UCSD-AML1 (cell line): ENCODE data around the gene CDHR4.
A peak's percentile ranks its signal among the peaks of the same experiment; 100 is the strongest.
"Not testable (repeated sequence)": the region's sequence is repeated elsewhere in the genome, so short reads cannot be mapped to it uniquely, and the experiment has no call there.

Experiments used
- DNase-seq: peaks from one replicate; lab custom pipeline; 2025; ENCODE audit not compliant: unreplicated experiment; lab: John Stamatoyannopoulos, UW

CDHR4 gene, protein sequence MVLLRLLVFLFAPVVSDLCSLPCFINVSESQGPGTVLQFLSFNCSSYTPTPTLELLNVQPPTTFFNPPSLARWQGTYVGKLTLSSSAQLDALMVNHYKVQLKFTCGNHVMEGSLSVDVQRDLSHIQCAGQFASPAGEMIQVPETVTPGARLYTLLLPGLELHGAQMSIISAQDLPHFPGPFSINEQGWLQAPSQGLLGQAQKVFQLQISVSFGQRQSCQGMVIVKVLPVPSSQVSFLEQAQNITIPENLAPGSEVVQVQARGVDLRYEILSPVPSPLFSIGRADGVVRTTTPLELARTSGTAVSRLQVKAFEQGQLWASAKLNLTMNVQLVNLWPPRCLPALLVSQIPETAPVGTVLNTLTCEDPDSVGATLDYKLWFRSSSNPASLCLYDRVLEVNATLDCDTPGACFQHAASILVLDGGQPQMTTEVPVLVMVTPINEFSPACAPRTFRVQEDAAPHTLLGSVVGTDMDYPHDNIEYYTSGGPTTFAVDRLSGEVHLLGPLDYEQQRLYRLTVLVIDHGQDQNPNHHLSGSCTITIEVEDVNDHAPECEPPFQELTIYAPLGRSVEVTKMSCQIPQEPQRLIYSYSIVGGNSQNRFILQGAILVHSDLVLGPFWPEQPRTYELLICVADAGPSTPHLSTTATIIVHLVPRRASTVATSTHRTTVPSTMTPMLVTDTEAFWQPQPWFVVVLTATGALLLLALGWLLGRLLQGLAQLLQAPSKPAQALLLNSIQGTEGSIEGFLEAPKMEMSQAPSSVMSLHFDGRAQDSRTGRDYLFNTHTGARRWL

DNA sequence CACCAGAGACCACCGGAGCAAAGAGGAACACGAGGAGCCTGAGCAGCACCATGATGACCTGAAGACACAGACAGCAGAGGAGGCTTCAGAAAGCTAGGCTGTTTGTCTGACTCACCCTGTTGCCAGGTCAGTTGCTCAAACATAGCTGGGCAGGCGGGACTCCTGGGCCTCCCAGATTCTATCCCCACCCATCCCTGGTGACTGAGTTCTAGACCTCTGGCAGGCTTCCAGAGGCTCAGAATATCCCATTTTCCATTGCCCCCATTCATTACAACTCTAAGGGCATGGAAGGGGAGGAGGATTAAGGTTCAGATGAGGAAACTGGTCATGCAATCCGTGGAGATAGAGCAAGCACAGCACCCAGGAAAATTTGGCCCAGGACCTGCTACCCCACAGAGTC lies at the start of gene CDHR4:
TSS of gene CDHR4 (minus strand) at position 113 of the 400 bp plus-strand sequence. CDS start at position 52, 61 bp downstream.
- DNase-seq = no peak

DNA sequence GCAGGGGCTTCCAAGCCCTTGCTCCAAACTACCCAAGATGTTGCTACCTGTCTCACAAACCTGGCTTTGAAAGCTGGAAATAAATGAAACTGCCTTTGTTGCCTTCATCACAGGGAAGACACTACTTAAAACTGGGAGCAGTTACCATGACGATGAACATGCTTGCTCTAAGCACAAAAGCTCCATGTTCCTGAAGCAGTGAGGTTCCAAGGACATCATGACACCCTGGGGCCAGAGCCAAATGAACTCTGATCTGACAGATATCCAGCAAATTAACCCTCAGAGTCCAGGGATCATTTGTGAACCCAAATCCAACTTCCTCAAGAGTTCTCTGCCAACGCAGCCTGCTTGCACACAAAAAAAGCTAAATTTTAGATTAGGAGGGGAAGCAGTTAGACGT lies 46.0 kb upstream of the CDHR4 start:
- DNase-seq = no peak

DNA sequence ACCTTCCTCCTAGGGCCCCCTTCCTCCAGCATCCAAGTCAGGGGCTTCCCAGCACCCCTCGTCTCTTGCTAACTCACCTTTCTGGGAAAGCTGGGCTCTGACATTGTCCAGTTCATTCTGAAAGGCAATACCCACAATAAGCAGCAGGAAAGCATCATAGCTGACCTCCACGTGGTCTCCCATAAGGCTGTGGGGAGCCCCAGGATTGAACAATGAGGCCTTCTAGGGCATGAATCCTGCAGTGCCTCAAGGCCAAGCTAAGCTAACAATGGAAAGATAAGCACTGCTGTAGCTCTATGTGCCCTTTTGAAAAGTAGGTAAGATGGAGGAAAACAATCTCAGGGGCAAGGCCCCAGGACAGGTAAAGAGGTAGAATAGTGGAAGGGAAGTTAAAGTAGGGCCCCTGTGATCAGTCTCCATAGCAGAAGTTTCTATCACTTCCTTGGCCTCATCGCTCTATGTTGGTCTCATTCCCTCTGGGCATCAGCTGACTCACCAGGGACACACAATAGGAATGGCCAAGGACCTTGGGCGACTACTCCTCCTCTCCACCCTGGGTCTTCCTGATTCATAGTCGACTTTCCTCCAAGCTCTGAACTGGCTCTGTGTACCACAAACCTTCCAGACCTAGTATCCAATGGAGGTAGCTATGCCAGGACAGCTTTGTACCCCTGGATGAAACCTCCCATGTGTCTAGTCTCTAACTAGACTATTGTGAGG lies 45.0 kb upstream of the CDHR4 start:
- no peak for DNase-seq

DNA sequence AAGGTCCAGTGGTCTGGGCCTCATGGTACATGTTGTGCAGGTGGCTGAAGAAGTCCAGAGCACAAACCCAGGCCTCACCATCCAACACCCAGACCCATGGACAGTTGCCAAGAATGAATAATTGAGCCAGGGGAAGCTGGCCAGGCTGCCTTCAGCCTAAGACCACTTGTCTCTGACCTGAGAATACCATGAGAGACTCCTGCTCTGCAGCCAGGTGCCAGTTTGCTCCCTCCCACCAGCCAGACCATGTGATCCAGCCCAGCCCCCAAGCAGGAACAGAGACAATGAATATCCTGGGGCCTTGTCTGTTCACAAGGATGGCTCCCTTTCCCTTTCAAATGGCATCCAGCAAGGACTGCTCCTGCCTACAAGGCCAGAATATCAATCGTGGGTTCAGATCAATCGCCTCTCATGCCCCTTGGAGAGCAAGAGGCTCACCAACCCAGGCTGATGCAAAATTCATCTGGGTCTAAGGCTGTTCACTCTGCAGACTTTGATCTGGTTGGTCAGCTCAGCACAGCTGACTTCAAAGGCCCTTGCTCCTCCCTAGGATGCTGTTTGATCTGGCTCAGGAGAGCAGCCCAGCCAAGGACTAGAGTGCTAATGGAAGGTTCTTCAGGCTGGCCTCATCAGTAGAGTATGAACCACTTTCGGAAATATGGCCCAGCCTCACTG lies 43.3 kb upstream of the CDHR4 start:
- DNase-seq = no peak

DNA sequence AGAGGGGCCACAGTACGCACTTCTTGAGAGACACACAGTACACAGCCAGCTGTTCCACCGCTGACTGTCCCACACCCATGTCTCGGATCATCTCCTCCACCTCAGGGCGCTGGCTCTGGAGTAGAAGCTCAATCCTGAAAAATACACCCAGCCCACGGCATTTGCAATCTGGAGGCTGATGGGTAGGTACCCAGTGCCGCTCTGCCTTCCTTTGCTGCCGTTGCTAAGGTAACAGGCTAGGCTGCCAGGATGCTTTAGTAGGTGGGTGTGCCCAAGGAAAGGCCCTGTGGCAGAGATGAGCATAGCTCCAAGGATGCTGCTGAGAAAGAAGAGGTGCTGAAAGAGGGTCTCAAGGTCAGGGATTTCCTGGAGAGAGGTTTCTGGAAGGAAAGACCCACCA lies 42.1 kb upstream of the CDHR4 start:
- DNase-seq = no peak

DNA sequence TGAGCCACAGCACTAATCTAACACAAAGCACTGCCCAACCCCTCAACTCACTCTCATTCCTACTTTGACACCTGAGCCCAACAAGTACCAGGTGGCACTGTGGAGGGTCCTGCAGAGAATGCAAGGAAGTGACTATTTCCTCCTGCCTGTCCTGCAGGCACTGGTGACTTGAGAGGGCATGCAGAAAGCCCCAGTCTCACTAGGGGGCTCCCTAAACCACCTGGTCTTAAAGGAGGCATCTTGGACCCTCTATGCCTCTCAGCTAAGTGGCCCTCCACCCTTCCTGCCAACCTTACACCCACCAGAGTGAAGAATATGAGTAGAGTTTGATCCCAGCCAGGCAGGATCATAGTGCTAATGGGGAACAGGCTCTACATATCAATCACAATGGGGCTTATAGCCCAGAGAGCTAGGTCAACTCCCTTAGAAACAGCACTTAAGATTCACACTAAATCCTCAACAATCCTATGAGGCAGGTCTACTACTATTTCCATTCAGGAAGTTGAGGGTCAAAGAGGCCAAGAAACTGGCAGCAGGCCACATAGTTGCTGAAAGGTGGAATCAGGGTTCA lies 41.5 kb upstream of the CDHR4 start:
- DNase-seq = peak; percentile 55

DNA sequence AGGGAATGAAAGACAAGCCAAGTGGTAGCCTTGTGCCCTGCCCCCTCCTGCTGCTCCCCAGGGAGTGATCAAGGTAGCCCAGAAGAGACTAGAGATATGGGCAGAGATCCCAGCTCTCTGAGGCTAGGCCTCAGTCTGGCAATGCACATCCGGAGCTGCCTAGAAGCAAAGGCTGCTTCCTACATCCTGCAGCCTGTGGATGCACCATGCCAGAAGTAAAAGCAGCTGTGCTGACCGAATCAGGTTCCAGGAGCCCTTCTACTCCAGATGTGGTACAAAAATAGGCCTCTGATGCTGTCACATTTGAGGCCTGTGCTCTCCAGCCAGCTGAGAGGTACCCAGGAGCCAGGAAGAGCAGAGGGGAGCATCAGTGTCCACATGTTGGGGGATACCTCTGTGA lies 40.7 kb upstream of the CDHR4 start:
- DNase-seq = no peak

DNA sequence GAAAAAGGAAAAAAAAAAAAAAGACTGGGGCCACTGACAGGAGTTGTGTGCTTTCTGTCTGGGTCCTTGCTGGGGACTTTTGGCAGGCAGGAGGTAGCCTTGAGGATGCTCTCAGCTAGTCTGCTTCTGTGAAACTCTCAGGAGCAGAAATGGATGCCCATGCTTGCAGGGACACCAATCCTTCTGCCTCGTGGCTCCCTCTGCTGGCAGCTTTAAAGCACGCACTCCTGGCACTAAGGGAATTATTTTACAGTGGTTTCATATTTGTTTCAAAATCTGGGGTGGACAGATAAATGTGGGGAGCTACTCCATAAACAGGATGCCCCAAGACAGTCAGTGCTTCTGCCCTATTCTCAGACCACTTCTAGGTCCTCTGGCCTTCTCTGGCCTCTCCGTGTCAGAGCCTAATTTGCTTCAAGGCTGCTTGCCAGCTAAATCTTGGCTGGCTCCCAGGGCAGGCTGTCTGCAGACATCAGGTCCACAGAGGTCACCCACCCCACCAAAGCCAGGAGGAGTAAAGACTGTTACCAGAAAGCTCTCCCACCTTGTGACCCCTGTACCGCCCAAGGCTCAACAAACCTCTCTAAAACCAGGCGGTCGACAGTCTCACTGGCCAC lies 39.6 kb upstream of the CDHR4 start:
- peak; percentile 79 for DNase-seq

DNA sequence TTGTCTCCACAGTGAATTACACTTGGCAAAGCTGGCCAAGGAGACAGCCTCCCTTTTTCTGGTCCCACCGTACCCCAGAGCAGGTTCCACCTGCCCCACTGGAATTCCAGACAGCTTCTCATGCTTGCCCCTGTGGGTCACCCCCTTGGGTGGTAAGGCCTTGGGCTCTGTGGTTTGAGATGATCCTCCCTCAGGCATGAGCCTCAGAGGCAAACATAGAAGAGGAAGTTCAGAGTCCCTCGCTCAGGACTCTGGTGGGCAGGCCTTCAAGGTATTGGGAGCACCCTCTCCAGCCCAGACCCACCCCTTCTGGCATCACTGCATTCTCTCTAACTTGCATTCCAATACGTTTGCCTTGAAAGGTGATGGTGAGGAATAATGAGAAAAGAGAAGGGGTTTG lies 31.7 kb upstream of the CDHR4 start:
- DNase-seq = peak; percentile 41

DNA sequence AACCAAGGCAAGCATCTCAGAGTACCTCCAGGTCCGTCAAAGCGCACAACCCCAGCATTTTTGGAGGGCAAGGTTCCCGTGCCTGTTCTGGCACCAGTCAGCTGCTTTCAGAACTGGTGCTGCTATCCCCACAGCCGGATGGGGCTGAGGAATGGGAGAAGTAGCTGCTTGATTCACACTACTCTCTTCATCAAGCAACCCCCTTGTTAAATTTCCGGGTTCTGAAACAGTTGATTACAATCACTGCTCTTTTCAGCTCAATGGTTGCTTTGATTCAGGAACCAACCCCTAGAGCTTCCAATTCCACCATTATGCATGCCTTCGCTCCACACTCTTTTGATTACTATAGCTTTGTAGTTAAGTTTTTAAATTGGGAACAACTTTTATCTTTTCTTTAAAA lies 26.3 kb upstream of the CDHR4 start:
- DNase-seq = no peak

DNA sequence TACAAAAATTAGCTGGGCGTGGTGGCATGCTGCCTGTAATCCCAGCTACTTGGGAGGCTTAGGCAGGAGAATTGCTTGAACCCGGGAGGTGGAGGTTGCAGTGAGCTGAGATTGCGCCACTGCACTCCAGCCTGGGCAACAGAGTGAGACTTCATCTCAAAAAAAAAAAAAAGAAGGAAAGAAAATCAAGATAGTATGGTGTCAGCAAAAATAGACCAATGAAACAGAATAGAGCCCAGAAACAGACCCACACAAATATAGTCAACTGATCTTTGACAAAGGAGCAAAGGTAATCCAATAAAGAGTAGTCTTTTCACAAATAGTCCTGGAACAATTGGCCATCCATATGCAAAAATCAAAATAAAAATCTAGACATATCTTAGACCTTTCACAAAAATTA lies 23.5 kb upstream of the CDHR4 start:
- not testable (repeated sequence) for DNase-seq

DNA sequence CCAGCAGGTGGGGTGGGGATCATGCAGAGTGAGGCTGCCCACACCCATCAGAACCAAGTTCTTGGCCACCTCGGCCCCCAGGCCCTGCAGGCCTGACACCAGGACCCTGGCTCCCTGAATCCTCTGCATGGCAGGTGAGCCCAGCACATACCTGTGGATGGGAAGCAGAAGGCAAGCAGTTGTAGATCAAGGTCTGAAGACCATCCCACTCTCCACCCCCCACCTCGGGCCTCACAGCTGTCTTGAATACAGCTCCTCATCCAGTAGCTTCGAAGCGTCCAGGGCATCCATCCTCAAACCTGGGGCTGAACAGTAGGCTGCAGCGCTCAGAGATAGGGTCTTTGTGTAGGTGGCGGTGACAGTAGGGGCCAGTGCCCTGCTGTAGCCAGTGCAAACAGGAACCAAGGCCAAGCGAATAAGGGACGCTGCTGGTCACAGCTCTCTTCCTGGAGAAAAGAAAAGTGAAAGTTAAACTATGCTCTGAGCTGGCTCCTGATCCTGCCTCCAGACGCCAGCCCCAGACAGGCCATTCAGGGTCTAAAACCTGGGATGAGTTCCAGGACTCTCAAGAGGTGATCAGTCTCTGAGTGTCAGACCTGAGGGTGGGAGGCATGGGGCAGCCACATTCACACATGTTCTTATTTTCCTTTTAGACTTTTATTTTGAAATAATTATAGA lies 14.0 kb upstream of the CDHR4 start, which contains the start of gene UBA7:
TSS of gene UBA7 (minus strand) at position 457 of the 678 bp plus-strand sequence. CDS start at position 291, 166 bp downstream.
- DNase-seq = peak; percentile 60

DNA sequence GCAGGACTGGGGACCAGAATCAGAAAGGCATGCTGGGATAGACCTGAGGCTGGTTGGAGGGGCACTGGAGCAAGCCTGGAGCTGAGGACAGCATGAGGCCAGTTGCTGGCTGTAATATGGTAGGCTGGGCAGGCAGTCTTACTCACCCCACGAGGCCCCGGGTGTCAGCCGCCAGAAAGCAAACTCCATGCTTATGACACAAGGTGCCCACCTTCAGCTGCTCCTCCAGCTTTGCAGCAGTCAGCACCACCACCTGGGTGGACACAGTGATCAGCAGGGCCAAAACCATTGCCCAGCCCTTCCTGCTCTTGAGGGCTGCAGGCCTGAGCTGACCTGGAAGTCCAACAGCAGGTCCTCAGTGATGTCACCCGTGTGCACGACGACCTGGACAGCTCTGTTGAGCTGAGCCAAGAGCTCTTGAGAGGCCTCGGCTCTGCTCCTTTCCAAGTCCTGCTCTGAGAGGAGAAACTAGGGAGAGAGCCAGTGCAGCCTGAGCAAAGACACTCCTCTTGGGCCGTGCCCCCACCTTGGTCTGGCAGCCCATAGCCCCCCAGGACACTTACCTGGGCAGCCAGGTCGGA lies 13.3 kb upstream of the CDHR4 start:
- no peak for DNase-seq

DNA sequence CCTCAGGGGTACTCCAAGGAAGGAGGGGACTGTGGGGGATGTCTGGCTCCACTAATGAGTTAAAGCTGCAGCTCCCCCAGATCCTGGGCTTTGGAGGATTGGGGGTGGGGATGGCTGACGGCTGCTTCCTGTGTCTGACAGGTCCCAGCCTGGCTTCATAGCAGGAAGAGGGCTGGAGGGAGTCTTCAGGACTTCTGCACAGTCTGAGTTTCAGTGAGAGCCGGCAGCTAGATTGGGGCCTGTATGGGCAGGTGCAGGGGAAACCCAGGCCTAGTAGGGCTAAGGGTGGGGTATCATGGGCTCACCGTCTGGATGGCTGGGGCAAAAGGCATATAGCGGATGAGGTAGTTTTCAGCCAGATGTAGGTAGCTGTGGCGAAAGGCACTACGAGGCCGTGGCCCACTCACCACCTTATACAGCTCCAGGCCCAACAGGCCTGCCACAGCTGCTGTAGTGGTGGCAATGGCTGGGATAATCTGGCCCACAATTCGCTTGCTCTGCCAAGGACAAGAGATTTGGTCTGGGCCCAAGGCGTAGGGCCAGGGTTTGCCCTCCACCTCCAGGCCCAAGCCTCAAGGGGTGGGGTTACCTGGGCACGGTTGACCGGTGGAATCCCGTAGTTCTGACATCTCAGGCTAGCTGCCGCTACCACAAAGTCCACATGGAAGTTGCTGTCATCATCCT lies 7.9 kb upstream of the CDHR4 start:
- DNase-seq = peak; percentile 87

DNA sequence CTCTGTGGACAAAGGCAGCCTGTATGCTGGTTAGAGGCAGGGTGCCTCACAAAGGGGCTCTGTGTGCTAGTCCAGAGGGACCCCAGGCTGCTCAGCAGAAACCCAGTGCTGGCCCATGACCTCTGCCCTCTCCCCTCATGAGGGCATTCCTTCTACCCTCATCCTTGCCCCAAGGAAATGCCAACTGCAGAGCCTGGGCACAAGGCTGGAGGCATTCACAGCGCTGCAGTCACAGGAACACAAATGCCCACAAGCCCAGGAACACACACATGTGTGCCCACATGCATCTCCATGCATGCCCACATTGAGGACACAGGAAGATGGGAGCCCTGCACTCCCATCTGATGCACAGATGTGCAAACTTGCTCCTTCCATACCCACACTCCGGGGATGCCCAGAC lies 7.2 kb upstream of the CDHR4 start:
- DNase-seq = peak; percentile 80

DNA sequence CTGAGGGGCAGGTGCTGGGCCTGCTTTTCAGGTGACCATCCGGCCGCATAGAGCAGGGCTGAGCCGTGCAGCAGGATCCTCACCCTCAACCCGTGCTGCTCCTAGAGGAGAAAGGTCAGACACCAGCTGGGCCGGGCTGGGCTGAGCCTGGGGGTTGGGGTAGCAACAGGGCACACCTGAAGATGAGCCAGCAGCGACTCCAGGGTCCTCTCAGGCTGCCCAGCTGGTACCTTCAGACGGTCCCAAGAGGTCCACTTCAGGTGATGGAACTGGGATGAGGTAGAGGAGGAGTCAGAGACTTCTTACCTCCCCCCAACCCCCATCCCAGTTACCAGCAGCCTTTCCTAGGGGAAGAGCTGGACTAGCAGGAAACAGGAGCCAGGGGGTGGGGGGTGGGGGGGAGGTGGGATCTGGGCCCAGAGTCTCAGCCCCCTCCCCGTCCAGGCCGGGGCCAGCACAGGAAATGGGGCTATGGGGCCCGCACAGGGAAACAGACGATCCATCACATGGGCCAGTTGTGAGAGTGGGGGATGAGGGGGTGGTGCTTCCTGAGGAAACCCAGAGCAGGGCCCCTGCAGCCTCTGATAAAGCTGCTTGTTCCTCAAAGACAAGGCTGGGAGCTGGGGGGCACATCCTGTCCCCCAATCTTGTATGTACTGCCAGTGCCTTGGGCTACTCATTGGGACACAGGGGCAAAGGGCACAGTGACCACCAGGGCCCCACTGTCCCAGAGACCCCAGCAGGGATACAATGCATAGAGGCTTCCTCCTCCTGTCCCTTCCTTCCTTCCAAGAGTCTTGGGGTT lies 6.4 kb upstream of the CDHR4 start:
- peak; percentile 93 for DNase-seq

DNA sequence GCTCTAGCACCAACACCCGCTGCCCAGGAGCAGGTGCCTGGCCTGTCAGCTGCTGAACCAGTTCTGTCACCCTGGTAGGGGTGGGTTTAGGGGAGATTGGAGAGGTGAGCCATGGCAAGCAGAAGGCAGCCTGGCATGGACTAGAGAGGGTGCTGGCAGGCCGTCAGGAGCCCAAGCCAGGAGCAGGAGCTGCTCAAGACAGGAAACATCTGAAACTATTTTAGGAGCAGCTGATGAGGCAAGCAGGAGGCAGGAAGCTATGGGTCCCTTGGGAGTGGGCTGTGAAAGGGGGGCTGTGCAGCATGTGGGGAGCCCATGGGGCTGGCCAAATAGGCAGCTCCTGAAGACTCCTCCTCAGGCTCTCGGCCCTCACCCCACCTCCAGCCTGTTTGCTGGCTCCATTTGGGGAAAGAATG lies 5.7 kb upstream of the CDHR4 start:
- DNase-seq = peak; percentile 88
